Stimulated activated CD4-positive, alpha-beta T cell treated with anti-CD3 and anti-CD28 coated beads, Interleukin-4, amount 100 ng/mL, for 1 hour (primary cell): ENCODE measurements around the gene EIF4EBP3.
A peak's percentile ranks its signal among the peaks of the same experiment; 100 is the strongest.

ENCODE experiments used
- DNase-seq: peaks from one replicate; pipeline ENCODE4 v3.0.0-alpha.2; 2020

EIF4EBP3 gene

GRCh38 chr5:140547508-140548299, at the start of gene EIF4EBP3:
Gene EIF4EBP3 (plus strand): TSS chr5:140547662. CDS start chr5:140547738, 76 bp downstream.
- peak; percentile 87 for DNase-seq

GRCh38 chr5:140497897-140498296, 49.6 kb upstream of the EIF4EBP3 start:
- no peak for DNase-seq

GRCh38 chr5:140498591-140498990, 48.9 kb upstream of the EIF4EBP3 start:
- DNase-seq = no peak

GRCh38 chr5:140502834-140503233, 44.6 kb upstream of the EIF4EBP3 start:
- DNase-seq = no peak

- no peak for DNase-seq
These were observed 37.6 kb upstream of the EIF4EBP3 start for GRCh38 chr5:140509898-140510297.

- DNase-seq = no peak
These were observed 34.3 kb upstream of the EIF4EBP3 start for GRCh38 chr5:140513124-140513523.

GRCh38 chr5:140524003-140524402, 23.5 kb upstream of the EIF4EBP3 start:
- no peak for DNase-seq

GRCh38 chr5:140540227-140540626, 7.2 kb upstream of the EIF4EBP3 start:
- no peak for DNase-seq

GRCh38 chr5:140542972-140543371, 4.5 kb upstream of the EIF4EBP3 start:
- no peak for DNase-seq

- DNase-seq = no peak
These were observed 2.5 kb upstream of the EIF4EBP3 start for GRCh38 chr5:140544986-140545385.

GRCh38 chr5:140545606-140546005, 1.9 kb upstream of the EIF4EBP3 start:
- no peak for DNase-seq

GRCh38 chr5:140546851-140547507, 483 bp upstream of the EIF4EBP3 start:
- DNase-seq = no peak

GRCh38 chr5:140548300-140548688, 832 bp downstream of the EIF4EBP3 start:
- DNase-seq = no peak

- DNase-seq = no peak
These were observed 1.3 kb downstream of the EIF4EBP3 start for GRCh38 chr5:140548791-140549190.

GRCh38 chr5:140549237-140550144, 2.0 kb downstream of the EIF4EBP3 start:
- no peak for DNase-seq

GRCh38 chr5:140550147-140551079, 3.0 kb downstream of the EIF4EBP3 start:
- no peak for DNase-seq

- DNase-seq = no peak
These were observed 4.4 kb downstream of the EIF4EBP3 start for GRCh38 chr5:140551872-140552271.

- DNase-seq = no peak
These were observed 6.2 kb downstream of the EIF4EBP3 start for GRCh38 chr5:140553657-140554056.

GRCh38 chr5:140554454-140554853, 7.0 kb downstream of the EIF4EBP3 start:
- no peak for DNase-seq

GRCh38 chr5:140555747-140556312, 8.4 kb downstream of the EIF4EBP3 start:
- DNase-seq = no peak

GRCh38 chr5:140556438-140556837, 9.0 kb downstream of the EIF4EBP3 start:
- DNase-seq = no peak
